NCI-H82 treated with DMSO at 0.1 percent for 48 hours (cell line): ENCODE results near the gene SLC12A8.

Source experiments
- DNase-seq: peaks from one replicate; lab custom pipeline; 2025; ENCODE audit not compliant: unreplicated experiment; lab: John Stamatoyannopoulos, UW

SLC12A8 gene

DNA sequence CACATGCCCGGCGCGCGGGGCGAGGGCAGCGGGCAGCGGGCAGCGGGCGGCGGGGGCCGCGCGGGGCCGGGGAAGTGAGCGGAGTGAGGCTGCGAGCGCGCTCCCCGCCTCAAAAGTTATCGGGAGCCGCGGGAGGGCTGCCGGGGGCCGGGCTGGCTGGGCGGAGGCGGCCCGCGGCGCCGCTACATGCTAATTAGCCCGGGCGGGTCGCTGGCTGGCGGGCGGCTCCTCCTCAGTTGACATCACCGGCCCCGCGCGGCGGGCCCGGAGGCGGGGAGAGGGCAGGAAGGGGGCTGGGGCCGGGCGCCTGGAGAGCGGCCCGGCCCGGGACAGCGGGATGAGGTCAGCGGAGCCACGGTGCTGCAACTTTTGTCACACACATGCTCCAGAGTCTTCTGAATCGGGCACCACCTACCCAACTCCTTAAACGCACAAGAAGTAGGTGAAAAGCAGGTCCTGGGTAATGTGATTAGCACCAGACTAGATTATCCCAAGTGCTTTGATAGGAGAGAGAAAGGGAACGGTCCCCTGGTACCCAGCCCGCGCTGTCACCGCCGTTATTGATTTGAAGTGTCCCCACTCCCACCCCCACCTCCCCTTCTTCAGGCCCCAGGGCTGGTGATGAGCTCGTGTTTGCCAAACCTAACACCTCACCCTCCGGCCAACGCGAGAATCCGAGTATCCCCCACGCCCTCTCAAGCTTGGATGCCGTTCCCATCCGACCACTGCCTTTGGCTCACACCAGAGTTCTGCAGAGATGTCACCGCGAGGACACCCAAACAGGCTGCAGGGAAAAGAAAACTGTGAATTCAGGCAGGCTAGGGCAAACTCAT is 156.4 kb downstream of the SLC12A8 start, which contains the start of gene HEG1:
TSS of gene HEG1 (minus strand) at position 85 of the 833 bp plus-strand sequence. CDS start 107 bp downstream, outside the sequence.
- peak; percentile 72 for DNase-seq

DNA sequence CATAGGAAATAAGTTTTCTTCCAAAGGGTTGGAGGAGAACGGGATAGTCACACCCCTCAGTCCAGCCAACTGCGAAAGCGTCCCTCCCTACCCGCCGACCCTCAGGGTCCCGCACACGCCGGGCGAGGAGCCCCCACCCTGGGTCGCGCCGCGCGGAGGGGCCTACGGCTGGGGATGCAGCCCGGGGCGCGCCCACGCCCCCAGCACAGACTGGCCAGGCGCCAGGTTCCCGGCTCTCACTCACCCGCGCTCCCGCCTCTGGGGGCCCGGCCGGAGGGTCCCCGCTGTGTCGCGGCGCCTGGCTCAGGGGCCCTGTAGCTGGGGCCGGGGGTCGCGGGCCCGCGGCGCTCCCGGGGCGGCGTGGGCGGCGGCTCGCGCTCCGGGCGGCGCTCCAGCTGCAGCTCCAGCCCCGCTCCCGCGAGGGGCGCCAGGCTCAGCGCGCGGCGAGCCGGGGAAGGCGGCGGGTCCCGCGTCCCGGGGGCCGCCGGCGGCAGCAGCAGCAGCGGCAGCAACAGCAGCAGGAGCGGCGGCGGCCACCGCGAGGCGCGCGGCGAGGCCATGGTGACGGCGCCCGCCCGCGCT is 157.1 kb downstream of the SLC12A8 start:
- no peak for DNase-seq

DNA sequence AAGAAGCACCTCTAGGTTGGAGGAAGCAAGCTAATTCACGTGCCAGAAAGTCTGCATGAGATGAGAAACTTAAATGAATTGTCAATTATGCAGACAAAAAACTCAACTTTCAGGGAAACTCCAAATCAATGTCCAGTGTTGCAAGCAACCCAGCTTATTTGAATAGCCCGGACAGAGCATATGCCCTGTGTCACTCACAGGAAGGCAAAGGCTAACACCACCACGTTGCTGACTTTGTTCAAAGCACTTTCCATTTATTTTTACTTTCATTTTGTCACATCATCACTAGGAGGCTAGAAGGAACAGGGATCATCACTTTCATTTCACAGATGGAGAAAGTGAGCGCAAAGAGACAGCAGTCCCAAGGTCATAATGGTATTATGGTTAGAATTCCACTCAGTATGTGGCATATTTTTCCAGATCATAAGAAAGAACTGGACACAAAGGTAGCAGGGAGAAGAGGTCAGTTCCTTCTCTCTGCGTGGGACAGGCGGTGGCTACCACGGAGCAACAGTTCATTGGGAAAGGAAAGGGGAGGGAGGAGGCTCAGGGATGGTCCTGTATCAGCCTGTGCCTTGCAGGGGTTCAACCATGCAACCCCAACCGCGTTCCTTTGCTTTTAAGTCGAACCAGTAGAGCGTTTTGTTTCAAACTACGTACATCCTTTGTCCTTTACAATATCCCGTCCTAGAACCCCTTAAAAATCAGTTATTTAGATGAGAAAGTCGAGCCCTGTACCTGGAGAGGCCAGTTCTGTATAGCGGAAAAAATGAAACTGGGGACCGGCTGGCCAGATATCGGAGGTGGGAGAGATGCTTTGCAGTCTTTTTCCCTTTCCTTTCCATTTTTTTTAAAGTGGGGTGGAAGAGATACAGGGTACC is 157.9 kb downstream of the SLC12A8 start:
- no peak for DNase-seq

DNA sequence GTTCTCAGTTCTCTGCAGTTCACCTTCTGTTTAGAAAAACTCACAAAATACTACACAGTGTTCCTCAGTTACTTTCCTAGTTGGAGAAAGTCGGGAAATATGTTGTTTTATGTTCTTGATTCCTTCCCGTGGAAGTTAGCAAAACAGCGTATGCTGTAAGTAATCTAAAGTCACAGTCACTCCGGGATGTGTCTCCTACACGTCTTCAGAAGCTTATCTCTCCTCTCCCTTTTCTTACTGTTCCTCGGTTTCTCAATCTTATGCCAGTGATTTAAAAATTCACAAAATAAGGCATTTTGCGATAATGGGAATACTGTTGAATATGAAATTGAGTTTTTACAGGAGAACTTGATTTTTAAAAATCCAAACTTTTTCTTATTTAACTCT is 158.5 kb downstream of the SLC12A8 start:
- no peak for DNase-seq

DNA sequence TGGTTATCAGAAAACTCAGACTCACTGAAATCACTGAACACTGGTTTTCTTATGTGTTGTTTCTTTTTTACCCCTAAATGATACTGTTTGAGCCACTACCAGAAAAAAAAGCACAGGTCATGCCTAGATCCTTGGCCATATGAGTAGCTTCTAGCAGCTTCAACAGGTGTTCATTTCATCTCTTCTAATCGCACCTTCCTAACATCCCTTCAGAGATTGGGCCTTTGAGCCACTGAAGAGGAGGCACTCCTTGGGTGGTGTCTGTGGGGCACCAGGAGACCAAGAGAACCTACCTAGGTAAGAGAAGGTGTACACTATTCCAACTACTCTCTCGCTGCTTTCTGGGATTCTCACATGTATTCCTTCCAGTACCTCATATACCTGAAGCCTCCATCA is 159.2 kb downstream of the SLC12A8 start:
- DNase-seq: no peak

DNA sequence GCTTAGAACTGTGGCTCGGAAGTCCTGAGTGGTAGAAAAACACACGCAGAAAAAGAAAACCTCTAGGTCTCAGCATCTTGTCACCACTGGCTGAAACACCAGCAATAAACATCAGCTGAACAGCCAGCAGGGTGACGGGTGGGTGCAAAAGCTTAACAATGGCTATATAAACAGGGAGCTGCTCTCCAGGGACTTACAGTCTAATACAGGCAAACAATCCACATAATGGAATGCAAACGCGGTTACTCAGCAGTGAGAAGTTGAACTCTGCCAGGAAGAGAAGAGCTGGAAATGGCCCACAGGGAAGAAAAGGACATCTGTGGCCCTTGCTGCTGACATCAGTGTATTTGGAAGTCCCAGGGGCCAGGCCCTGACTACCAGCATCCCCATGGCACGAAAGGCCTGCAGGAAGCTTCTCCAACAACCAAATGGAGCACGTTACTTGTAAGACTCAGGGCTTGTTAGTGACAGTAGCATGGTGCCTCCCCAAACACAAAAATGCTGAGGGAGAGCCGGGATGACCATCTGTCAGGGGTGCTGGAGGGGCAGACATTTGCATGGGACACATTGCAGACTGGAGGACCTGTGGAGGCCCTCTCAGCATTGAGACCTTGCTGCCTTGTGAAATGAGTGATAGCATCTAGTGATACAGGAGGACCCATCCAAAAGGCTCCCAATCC is 159.8 kb downstream of the SLC12A8 start:
- peak; percentile 24 for DNase-seq

DNA sequence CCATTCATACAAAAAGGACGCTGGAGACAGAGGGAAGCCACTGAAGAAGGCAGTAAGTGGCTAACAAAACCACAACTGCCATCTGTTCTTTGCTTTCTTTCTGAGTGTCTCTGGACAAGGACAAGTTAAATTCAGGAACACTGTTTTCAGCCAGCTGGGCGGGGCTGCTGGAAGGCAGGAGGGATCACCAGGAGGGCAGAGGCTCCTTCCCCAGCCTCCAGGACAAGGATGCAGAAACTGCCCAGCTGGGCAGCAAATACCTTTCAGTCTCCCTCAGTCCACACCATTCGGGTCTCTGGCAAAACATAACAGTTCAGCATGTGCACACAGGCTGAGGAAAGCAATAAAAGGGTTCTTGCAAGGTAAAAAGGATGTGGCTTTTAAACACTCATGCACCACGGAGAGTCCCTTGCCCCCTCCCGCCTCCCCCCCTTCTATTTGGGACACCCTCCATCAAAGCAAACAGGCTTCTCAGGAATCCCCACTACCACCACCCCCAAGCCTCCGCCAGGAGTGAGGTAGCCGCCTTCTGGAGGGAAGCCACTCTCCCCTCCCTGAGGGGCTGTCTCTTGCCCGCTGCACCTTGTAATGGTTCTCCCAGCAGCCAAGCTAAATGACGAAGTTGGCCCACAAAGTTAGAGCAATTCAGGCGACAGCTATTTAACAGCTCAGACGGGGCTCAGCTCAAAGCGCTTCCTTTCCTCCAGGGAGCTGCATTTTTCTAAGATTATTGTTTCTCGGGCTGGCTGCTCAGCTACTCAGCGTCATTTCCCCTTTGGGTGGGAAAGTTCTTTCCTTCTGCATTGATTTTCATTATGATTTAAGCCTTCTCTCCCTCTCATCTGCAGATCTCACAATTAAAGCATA is 160.6 kb downstream of the SLC12A8 start:
- DNase-seq: peak; percentile 52

DNA sequence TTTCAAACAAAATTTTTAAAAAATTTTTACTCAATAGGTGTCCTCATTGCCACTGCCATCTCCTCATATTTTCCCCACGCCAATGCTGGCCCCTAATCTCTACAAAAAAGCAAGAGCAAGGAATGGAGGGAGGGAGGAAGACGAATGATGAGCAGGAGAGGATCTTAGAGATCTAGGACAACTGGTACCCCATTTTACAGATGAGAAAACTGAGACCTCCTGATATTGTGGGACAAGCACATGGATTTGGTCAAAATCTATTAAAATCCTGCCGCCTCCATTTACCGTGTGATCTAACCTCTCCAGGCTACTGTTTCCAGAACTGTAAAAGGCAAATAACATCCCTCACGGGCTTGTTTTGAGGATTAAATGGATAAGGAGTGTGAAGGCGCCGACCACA is 161.3 kb downstream of the SLC12A8 start:
- DNase-seq: no peak

DNA sequence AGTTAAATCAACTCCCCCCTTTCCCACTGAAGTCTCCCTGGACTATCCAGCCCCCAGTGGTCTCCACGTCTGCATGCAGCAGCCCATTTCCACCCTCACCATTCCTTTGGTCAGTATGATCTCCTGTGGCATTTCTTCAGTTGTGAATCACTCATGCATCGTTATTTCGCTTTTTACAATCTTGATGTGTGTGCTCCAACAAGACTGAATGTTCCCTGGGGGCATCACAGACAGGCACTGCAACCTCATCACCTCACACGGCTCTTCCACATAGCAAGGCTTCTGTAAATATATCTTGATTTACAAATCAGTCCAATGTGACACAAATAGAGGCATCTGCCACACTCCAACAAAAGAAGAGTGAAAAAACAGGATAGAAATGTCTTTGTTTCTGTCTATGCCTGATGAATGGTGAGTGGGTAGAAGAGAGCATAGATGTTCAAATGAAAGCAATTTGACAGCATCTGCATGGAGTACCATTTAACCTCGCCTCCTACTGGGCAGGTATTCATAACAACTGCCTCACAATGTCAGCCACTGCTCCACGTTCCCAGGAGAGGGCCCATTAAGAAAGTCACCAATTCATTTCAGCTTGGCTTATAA is 162.0 kb downstream of the SLC12A8 start:
- no peak for DNase-seq

DNA sequence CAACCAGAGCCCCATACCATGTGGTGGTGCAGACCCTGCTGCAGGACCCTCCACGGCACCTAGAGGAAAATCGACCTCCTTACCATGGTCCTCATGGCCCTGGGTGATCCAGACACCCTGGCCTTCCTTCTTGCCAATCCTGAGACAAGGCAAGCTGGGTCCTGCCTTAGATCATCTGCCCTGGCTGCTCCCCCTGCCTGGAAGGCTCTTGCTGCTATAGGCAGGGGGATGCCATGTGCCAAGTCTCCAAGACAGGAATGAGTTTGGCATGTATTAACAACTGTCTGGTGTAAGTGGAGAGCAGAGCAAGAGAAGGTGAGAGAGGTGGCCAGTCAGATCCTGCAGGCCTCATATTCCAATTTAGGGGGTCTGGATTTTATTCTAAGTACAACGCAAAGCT is 164.3 kb downstream of the SLC12A8 start:
- no peak for DNase-seq

DNA sequence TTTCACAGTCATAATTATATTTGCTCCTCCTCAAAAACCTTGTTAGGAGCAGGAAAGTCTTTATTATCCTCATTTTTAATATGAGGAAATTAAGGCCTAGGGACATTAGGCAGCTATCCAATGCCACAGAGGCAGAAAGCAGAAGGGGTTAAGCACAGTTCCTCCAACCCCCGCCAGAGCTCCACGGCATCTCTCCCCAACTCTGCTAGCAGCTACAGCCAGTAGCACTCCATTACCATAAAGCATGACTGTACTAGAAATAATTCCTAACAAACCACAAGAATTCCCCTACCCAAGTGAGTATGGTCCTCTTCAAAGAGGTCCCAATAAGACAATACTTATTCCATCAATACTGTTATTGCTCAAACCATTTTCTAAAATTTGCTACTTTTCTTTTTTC is 166.6 kb downstream of the SLC12A8 start:
- no peak for DNase-seq

DNA sequence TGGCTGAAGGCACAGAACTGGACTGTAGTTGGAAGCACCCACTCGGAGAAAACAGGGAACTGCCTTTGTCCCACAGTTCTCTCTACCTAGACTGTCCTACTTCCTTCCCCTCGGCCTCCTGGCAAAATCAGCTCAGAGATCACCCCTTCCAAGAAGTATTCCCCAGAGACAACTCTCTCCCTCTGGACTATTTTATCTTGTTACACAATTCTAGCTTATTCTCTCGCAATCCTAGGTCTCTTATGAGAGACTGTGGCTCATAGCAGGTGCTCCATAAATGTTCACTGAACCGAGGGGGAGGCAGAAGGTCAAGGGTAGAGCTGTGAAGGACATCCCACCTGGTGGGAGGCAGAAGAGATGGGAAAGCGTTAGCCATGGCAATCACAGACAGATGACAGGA is 167.4 kb downstream of the SLC12A8 start:
- no peak for DNase-seq

DNA sequence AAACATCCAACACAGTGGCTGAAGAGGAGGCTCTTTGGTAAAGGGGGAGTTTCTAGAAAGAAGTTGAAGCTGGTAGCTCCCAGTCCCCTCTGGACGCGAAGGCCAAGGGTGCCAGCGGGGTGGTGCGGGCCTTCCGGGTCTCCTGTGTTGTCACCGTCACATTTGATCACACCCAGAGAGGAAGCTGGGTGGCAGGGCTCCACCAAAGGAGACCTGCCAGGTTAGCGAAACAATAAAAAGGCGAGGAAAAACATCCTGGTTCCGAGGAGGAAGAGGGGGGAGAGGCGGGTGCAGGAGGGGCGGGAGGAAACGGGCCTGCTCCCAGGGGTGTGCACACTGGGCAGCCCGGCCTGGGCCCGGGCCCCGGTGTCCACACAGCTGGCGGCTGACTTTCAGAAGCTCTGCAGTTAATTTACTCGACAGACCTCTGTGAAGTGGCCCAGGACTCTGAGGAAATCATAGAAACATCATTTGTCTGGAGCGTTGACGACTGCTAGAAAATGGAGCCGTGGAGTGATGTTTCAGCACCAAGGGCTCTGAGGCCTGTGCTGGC is 168.9 kb downstream of the SLC12A8 start:
- DNase-seq: no peak

DNA sequence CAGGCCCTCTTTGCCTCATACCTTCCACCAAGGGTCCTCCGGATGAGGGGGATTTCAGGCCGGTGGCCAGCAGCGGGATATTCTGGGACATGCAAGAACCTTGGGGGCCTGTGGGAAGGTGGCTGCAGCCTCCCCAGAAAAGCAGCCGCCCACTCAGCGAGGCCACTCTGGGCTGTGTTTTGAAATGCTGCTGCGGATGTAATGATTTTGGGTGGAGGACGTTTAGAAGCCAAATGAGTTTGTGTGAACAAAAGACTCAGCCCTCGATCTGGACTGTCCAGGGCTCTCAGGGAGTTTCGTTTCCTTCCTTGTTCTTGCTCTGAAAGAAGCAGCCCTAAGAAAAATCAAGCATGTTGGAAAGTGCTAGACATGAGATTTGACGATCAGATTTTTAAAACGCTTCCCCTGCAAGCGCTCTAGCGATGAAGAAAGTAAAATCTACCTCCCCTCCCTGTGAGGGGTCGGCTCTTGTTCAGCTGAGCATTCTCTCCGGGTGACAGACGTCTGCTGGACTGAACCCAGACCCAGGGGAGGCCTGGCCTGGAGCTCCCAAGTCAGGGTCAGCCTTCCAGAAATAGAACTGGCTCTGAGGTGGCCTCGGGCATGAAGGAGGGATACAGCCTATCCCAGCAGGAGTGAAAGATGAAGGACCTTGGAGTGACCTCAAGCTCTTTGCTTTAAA is 169.7 kb downstream of the SLC12A8 start:
- DNase-seq: no peak

DNA sequence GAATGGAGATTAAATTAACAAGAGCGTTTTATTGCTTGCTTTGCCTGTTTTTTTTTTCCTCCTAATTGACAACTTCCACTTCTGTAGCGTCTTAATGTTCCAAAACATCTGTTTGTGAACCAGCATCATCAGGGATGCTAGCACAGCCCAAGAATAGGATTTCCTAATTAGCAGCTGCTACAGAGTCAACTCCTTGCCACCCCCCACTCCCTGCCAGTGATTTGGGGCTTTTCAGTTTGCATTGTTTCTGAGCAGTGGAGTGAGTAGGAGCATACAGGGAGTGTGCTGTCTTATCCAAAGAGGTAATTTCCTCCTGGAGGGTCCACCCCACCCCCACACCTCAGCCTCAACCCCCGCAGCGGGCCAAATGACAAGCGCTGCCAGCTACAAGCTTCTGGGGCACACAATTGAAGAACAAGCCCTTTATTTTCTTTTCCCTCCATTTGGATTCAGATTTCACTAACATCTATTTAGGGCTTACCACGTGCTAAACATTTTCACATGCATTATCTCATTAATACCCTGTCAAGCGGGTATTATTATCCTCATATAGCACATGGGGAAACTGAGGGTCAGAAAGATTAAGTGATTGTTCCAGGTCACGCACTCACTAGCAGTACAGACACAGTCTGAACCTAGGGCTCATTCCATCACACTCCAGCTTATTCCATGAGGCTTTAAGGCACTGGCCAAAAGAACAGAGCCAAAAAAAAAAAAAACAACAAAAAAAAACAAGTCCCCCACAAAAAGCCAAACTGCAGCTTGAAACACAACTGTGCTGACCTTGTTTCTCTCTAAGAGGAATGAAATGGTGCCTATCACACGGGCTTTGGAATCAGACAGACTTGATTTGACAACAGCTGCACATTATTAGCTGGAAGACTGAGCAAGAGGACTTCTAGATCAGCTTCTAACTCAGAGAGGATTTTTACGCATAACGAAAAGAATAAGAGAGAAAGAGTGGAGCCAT is 173.1 kb downstream of the SLC12A8 start:
- DNase-seq: peak; percentile 25

DNA sequence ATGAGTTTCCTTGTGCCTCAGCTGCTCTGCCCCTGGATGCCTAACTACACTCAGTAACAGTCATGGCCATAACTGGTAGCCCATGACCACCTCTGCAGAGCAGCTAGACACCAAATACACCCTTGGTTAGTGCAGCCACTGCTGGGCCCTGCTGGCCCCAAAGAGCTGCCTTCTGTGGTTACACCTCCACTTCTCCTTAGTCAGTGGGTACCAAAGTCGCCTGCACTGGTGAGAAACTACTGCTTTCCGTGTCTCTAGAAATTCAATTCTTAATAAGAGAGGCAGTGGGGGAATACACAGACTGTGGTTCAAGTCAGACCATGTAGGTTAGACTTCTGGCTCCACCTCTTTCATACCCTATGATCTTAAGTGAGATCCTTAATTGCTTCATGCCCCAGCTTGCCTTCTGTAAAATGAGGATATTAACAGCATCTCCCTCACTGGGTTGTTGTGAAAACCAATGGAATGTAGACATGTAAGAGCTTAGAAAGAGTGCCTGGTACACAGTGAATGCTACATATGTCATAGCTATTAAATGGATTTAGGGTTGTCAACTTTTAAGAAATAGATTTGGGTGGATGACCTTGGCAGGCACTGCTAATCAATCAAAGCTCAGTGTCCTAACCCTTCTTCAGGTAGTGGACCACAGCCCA is 174.9 kb downstream of the SLC12A8 start:
- DNase-seq: no peak

DNA sequence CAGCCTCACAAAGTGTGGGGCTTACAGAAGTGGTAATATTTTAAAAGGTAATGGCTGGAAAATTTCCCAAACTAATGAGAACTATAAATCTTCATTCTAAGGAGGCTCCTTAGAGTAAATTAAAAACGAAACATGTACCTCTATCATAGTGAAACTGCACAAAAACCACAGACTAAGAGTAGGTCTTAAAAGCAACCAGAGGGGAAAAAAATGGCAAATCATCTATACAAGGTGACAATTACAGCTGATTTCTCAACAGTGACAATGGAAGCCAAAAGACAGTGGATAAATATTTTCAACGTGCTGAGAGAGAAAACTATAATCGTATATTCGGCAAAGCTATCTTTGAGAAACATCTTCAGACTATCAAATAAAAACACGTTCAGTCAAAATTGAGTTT is 177.3 kb downstream of the SLC12A8 start:
- no peak for DNase-seq
